Tongue (tissue), 2 donors: ENCODE measurements around the gene FHAD1. TPM values are rescaled to one million over a fixed set of nuclear protein-coding genes. Genes with fewer than 3 reads are reported as not detected.
"Not testable (repeated sequence)": the region's sequence is repeated elsewhere in the genome, so short reads cannot be mapped to it uniquely, and the experiment has no call there.

ENCODE experiments used
- DNase-seq: peaks from one replicate; pipeline ENCODE4 v3.0.0-alpha.2; 2015
- total RNA-seq: library from RNA; depleted of rRNA; stranded (reverse); fragments of >200 nt; gene quantifications from one replicate; pipeline ENCODE4 v1.2.3, GENCODE V29; 2014

FHAD1 gene
- total RNA-seq, 1 donor from 2014 or later, result 3.8 TPM

DNA sequence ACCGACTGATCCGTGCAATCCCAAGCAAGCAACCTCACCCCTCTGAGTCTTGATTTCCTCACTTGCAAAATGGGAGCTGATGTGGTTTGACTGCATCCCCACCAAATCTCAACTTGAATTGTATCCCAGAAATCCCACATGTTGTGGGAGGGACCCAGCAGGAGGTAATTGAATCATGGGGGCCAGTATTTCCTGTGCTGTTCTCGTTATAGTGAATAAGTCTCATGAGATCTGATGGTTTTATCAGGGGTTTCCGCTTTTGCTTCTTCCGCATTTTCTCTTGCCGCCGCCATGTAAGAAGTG is 58.4 kb downstream of the FHAD1 start:
- no peak for DNase-seq

GRCh38 chr1:15306352-15306751 is 59.3 kb downstream of the FHAD1 start:
- not testable (repeated sequence) for DNase-seq

DNA sequence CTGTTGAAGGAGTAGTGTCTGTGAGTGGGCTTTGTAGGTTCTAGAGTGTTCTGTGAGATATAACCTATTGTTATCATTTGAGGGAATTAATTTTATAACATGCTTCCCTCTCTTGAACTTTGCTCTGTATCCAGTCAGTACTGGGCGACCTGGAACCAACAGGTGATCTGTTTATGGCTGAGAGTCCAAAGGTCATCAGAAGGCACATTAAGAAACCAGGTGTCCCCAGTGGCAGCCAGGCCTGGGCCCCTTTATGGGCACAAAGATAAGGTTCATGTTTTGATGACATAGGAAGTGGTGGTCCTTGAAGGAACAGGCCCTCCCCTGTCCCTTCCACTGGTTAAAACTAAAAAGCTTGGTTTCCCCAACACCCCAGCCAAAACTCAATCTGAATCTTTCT is 61.1 kb downstream of the FHAD1 start:
- DNase-seq, result no peak

- DNase-seq, result no peak
These were observed 61.6 kb downstream of the FHAD1 start for GRCh38 chr1:15308621-15309027.

GRCh38 chr1:15309687-15310086 is 62.7 kb downstream of the FHAD1 start:
- DNase-seq, result no peak

- no peak for DNase-seq
These were observed 63.5 kb downstream of the FHAD1 start for GRCh38 chr1:15310544-15310943.

- no peak for DNase-seq
These were observed 64.2 kb downstream of the FHAD1 start for GRCh38 chr1:15311122-15311822.

GRCh38 chr1:15311880-15312279 is 64.9 kb downstream of the FHAD1 start:
- no peak for DNase-seq

- no peak for DNase-seq
These were observed 65.8 kb downstream of the FHAD1 start for GRCh38 chr1:15312626-15313411.

GRCh38 chr1:15314328-15315281 is 67.6 kb downstream of the FHAD1 start:
- no peak for DNase-seq

DNA sequence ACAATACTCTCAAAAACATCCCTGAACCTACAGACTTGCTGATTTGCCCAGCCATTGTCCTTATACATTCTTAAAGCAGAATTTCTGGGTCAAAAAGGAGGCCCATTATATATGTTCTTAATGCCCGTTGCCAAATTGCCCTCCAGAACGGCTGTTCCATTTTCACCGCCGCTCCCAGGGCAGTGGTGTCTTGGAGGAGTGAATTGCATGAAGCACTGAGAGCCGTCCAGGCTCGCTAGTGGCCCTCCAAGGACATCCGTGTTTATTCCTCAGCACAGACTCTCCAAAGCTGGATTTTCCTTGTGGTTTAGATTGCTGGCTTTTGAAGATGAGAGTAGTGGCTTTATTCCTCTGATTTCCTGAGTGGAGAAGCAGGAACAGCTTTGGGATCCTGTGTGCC is 68.8 kb downstream of the FHAD1 start:
- no peak for DNase-seq

DNA sequence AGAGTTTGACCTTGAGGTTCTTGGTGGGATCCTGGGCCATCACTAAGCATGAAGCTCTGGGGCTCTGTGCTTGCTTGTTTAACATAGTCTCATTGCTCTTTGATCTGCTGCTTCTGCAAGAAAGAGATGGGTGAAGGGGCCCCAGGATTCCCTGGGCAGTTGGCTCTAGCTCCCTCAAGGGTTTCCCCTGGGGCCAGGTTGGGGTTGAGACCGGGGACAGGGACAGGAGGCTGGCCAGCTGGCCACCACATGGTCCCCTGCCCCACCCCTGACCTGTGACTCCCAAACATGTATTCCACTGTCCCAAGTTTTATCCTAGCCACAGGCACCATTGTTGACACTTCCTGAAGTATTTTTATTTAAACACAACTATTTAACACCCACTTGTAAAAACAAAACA is 69.5 kb downstream of the FHAD1 start:
- DNase-seq, result no peak

GRCh38 chr1:15320267-15320666 is 73.2 kb downstream of the FHAD1 start:
- DNase-seq, result no peak

DNA sequence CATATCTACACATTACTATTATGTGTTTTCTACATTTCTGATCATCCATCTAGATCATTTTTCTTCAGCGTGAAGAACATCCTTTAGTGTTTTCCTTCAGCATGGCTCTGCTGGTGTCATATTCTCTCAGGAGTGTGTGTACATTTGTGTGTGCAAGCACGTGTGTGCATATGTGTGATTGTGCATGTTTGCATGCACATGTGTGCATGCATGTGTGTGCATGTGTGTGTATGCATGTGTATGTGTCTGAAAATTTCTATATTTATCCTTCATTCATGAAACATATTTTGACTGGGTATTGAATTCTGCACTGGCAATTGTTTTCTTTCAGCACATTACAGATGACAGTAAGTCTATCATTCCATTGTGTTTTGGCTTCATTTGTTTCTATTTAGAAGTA is 74.6 kb downstream of the FHAD1 start:
- DNase-seq, result no peak

DNA sequence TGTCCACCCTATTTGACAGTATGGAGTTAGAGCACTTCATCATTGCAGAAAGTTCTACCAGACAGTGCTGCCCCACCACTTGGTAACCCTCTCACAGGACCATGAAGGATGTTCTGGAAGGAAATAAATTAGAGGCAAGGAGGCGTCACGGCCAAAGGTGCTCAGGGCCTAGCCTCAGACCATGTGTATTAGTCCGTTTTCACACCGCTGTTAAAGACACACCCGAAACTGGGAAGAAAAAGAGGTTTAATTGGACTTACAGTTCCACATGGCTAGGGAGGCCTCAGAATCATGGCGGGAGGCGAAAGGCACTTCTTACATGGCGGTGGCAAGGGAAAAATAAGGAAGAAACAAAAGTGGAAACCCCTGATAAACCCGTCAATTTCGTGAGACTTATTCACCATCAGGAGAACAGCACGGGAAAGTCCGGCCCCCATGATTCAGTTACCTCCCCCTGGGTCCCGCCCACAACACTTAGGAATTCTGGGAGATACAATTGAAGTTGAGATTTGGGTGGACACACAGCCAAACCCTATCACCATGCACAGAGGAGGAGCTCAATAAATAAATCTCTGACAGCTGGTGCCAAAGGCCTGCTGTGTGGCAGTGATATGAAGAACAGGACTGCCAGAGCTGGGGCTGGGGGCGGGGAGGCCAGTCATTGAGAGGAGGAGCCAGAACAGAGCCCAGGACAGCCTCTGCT is 75.8 kb downstream of the FHAD1 start:
- peak; percentile 53 for DNase-seq

DNA sequence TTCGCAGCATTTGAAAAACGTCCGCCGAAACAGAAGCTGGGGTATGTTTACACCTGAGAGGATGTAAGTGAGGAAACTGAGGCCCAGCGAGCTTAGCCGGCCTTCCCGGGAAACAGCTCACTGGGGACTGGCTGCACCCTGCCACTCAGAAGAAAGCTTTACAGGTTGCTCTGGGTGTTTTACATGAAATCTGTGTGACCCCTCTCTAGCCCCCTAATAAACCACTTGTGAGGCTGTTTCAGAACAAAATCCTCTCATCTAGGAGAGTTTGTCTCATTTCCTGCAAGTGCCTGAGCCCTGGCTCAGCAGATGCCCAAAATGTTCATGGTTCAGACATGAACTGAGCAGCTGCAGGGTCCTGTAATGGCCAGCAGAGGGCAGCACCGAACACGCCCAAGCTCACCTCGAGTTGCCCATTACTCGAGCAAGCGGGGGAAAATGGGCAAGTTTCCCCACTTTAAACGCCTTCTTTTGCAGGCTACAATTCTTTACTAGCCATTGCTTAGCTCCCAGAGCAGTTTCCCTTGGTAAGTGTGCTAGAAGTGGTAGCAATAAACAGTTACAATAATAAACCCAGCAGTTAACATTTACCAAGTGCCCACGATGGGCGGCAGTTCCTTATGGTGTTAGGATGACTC is 76.4 kb downstream of the FHAD1 start:
- DNase-seq, result peak; percentile 94

DNA sequence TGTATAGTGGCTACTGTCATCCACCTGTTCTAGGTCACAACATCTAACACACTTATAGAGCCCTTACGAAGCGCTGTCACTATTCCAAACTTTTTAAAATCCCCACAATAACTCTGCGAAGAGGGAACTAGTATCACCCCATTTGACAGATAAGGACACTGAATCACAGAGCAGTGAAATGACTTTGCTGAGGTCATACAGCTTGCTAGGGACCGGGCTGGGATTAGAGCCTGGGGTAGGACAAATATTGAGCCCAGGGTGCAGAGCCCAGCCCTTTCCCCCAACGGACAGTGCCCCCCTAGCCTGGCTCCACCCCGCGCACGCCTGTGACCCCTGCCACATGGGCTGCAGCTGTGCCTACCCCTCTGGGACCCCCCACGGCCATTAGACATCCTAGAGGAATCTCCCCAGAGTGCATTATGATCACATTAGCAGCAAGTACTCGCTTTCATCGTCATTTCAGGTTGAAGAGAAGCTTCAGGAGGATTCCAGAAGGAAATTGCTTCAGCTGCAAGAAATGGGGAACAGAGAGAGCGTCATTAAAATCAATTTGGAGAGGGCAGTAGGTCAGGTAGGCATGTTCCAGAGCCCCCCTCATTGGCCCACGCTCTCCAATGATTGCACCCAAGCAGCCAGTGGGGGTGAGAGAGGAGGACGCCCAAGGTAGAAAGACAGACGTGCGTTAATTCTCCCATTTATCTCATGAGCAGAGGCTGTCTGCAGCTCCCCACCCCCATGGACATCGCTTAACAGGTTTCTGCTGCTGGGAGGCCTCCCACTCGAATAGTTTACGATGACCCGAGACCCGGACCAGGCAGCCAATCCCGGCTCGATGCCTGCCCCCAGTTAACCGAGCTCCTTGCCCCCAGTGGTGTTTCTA is 77.2 kb downstream of the FHAD1 start:
- DNase-seq, result peak; percentile 24

- no peak for DNase-seq
These were observed 77.9 kb downstream of the FHAD1 start for GRCh38 chr1:15324869-15325335.

DNA sequence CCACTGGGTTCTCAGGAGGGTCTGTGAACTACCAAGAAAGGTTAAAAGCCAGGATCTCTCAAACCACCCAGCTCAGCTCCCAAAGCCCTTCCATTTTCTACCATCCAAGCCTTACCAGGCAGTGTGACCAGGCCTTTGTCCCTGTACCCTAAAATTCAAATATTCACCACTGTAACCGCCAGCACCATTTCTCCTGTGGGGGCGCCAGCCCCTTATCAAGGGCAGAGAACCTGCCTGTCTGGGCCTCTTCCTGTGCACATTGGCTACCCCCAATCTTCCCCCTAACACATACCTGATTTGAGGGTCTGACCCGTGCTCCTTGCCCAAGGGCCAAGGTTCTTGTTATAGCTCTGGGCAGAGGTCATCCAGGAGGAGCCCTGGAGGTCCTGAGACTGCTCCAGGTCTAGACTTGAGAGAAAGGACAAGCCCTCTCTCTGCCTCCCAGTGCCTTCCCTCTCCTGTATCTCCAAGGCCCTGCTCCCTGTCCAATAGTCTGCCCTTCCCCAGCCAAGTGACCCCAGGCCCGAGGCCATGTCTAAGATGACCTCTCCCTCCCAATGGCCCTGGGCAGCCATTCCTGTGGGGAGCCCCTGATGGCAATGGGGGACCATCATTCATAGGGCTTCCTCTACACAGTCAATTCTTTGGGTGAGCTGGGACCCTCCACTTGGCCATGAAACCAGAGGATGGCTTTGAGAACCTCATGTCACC is 78.5 kb downstream of the FHAD1 start:
- no peak for DNase-seq
